Stimulated activated effector memory CD8-positive, alpha-beta T cell treated with anti-CD3 and anti-CD28 coated beads, Interleukin-12 subunit alpha, Interleukin-12 subunit beta, amount 100 ng/mL, for 72 hours (primary cell): Measurements from ENCODE around the gene DGCR8.

ENCODE experiments used
- ATAC-seq: fragments of 150-1000 bp; cut with Tn5 transposase; 2 replicates; pipeline ENCODE4 v1.10.0; 2021
- DNase-seq, 2 donors: peaks; one replicate each; pipeline ENCODE4 v3.0.0; 2021 to 2022; ENCODE audit warnings: low spot score in 2 of 2
- H3K27ac Mint-ChIP-seq: one replicate; pipeline ENCODE4 v1.8.0; 2022; ENCODE audit warnings: mild to moderate bottlenecking, mixed read lengths
- H3K36me3 Mint-ChIP-seq: one replicate; pipeline ENCODE4 v1.8.0; 2022; ENCODE audit warnings: mild to moderate bottlenecking, mixed read lengths
- H3K4me1 Mint-ChIP-seq: one replicate; pipeline ENCODE4 v1.8.0; 2022; ENCODE audit warnings: mixed read lengths
- H3K4me3 Mint-ChIP-seq: one replicate; pipeline ENCODE4 v1.8.0; 2022; ENCODE audit warnings: mild to moderate bottlenecking, mixed read lengths
- H3K9me3 Mint-ChIP-seq: one replicate; pipeline ENCODE4 v1.8.0; 2022; ENCODE audit warnings: mixed read lengths

The DGCR8 gene

GRCh38 chr22:20127318-20127868 is 47.4 kb downstream of the DGCR8 start:
- Mint-ChIP-seq H3K4me3 (no peak overlapping the region), H3K4me1 (peaks cover 34% of the 10 kb centered on the region), H3K9me3 (no peaks in the 10 kb centered on the region), H3K27ac (peak overlapping the region; percentile 34), H3K36me3 (peaks cover 71% of the 10 kb centered on the region)
- no peak for DNase-seq
- ATAC-seq, result no peak

GRCh38 chr22:20127869-20128618 is 48.0 kb downstream of the DGCR8 start:
- ATAC-seq (no peak), DNase-seq (no peak)
- Mint-ChIP-seq H3K4me3 (no peak overlapping the region), H3K4me1 (peaks cover 34% of the 10 kb centered on the region), H3K9me3 (no peaks in the 10 kb centered on the region), H3K36me3 (peaks cover 64% of the 10 kb centered on the region), H3K27ac (peak overlapping the region; percentile 34)

- H3K4me3 Mint-ChIP-seq, result no peak overlapping the region
- H3K9me3 Mint-ChIP-seq, result no peaks in the 10 kb centered on the region
- H3K36me3 Mint-ChIP-seq, result peaks cover 59% of the 10 kb centered on the region
- H3K27ac Mint-ChIP-seq, result no peak overlapping the region
- DNase-seq, result no peak
- H3K4me1 Mint-ChIP-seq, result peaks cover 31% of the 10 kb centered on the region
- ATAC-seq, result no peak
Observed at GRCh38 chr22:20128619-20128901, 48.5 kb downstream of the DGCR8 start.

- H3K9me3 Mint-ChIP-seq, result no peaks in the 10 kb centered on the region
- DNase-seq (no peak), ATAC-seq (peak; percentile 35)
- H3K36me3 Mint-ChIP-seq, result peaks cover 53% of the 10 kb centered on the region
- peak overlapping the region; percentile 32 for H3K27ac Mint-ChIP-seq
- peaks cover 31% of the 10 kb centered on the region for H3K4me1 Mint-ChIP-seq
- peak overlapping the region; percentile 15 for H3K4me3 Mint-ChIP-seq
Observed at GRCh38 chr22:20128902-20129746, 49.1 kb downstream of the DGCR8 start.

GRCh38 chr22:20129747-20130014 is 49.6 kb downstream of the DGCR8 start:
- Mint-ChIP-seq H3K9me3 (no peaks in the 10 kb centered on the region), H3K4me3 (peak overlapping the region; percentile 15), H3K4me1 (peaks cover 31% of the 10 kb centered on the region), H3K36me3 (peaks cover 48% of the 10 kb centered on the region), H3K27ac (no peak overlapping the region)
- ATAC-seq (no peak), DNase-seq (no peak)

DNA sequence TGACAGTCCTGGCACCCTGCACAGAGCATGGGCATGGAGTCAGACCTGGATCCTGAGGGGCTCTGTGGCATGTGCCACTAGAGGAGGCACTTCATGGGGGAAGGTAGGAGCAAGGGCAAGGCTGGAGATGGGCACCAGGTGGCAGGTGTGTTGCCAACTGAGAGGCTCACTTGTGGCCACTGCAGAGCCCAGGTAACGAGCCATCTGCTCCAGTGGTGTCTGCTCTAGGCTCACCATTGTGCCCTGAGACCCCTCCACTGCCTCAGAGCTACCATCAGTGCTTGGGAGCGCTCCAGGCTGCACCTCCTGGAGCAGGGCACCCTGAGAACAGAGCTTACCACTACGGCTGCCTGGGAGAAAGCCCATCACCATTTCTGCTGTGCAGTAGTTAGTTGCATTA is 50.3 kb downstream of the DGCR8 start:
- Mint-ChIP-seq H3K9me3 (no peaks in the 10 kb centered on the region), H3K36me3 (peaks cover 42% of the 10 kb centered on the region), H3K4me1 (peaks cover 29% of the 10 kb centered on the region), H3K4me3 (peak overlapping the region; percentile 41), H3K27ac (no peak overlapping the region)
- no peak for ATAC-seq
- DNase-seq, result no peak

DNA sequence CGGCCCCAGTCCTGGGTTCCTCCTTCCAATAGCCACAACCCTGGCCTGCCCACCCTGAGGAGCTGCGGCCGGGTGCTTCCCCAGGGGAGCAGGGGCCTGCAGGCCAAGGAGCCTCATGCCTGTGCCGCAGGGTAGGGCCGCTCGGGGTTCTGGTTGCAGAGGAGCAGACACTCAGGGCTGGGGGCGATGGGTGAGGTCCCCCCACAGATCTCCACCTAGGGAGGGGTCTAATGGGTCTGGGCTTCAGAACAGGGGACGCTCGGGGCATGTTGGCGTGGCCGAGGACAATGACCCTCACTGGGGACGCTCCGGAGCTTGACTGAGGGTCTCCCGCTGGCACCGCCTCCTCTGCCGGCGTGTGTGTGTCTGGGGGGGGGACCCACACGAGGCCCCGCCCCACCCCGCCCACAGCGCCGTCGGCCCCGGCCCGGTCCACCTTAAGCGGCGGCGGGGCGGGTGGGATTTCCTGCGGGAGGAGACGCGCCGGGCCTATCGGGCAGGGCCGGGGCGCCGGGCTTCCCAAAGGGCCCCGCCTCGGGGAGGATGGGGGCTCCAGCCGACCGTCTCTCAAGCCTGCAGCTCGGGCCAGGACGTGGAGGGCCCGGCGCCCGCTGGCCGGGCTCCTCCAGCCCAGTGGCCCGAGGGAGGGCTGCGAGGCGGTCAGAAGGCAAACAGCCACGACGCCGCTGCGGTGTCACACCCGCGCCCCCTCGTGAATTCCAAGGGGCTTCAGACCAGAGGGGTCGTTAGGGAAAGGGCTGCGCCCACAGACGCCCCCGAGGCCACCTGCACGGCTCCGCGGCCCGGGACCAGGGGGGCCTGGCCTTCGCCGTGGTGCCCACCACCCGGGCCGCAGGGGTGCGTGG is 50.9 kb downstream of the DGCR8 start:
- peak overlapping the region; percentile 41 for H3K4me3 Mint-ChIP-seq
- peaks cover 29% of the 10 kb centered on the region for H3K4me1 Mint-ChIP-seq
- peaks cover 35% of the 10 kb centered on the region for H3K36me3 Mint-ChIP-seq
- ATAC-seq, result peak; percentile 72
- no peak overlapping the region for H3K27ac Mint-ChIP-seq
- no peaks in the 10 kb centered on the region for H3K9me3 Mint-ChIP-seq
- peak; percentile 52 to 77 for DNase-seq

DNA sequence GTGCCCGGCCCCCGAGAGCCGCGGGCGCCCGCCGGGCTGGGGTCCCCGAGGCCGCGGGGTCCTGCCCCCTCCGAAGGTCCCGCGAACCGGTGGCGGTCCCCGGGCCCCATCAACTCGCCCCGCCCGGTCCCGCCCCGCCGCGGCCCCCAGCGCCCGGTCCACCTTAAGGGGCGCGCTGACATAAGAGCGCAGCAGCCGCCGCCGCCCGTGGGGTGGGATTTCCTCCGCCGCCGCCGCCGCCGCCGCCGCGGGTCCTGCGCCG is 51.5 kb downstream of the DGCR8 start, which contains the start of gene ZDHHC8:
ZDHHC8 (plus strand) TSS at position 208 of the 262 bp plus-strand sequence. CDS start 144 bp downstream, outside the sequence.
- Mint-ChIP-seq H3K4me3 (peak within 1 kb of the TSS; percentile 71), H3K9me3 (no peaks in the 10 kb centered on the region), H3K27ac (peak within 1 kb of the TSS; percentile 65), H3K36me3 (peaks cover 29% of the 10 kb centered on the region), H3K4me1 (peaks cover 35% of the 10 kb centered on the region)
- no peak for DNase-seq
- peak; percentile 70 for ATAC-seq

DNA sequence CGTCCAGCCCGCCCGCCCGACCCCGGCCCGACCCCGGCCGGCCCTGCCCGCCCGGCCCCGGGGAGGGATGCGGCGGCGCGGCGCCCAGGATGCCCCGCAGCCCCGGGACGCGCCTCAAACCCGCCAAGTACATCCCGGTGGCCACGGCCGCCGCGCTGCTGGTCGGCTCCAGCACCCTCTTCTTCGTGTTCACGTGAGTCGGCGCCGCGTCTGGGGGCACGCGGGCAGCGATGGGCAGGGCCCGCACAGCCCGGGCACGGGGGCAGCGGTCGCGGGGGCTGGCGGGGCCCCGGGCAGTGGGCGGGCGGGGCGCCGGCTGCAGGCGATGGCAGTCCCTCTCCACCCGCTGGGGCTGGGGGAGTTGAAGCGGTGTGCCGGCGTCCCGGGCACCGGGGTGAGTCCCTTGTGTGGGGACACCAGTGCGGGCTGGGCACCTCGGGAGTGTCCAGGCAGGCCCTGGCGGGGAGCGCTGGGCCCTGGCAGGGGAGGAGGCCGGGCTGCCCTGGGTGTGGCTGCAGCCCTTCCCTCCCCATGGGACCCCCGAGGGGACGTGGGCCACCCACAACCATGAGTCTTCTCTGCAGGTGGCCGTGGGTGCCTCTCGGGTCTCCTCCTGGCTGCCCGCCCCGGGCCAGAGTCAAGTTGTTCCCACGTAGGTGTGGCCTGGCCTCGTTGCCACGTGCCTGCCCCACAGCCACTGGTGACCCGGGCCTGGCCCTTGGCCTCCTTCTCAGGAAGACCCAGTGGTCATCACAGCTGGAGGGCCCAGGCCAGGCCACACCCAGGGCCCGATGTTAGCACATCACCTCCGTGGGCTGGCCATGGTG is 52.0 kb downstream of the DGCR8 start:
- H3K4me3 Mint-ChIP-seq, result peak overlapping the region; percentile 71

GRCh38 chr22:20132686-20133246 is 52.7 kb downstream of the DGCR8 start:
- ATAC-seq (no peak), DNase-seq (no peak)
- H3K27ac Mint-ChIP-seq, result peak overlapping the region; percentile 65
- H3K4me1 Mint-ChIP-seq, result peaks cover 41% of the 10 kb centered on the region
- peaks cover 17% of the 10 kb centered on the region for H3K36me3 Mint-ChIP-seq
- no peaks in the 10 kb centered on the region for H3K9me3 Mint-ChIP-seq
- H3K4me3 Mint-ChIP-seq, result peak overlapping the region; percentile 71

More for the DNA sequence above, 52.0 kb downstream of the DGCR8 start:
- Mint-ChIP-seq H3K9me3 (no peaks in the 10 kb centered on the region), H3K36me3 (peaks cover 24% of the 10 kb centered on the region), H3K4me1 (peaks cover 36% of the 10 kb centered on the region), H3K27ac (peak overlapping the region; percentile 65)
- DNase-seq, result peak in 1 of 2 donors; percentile 65
- ATAC-seq, result peak; percentile 1

DNA sequence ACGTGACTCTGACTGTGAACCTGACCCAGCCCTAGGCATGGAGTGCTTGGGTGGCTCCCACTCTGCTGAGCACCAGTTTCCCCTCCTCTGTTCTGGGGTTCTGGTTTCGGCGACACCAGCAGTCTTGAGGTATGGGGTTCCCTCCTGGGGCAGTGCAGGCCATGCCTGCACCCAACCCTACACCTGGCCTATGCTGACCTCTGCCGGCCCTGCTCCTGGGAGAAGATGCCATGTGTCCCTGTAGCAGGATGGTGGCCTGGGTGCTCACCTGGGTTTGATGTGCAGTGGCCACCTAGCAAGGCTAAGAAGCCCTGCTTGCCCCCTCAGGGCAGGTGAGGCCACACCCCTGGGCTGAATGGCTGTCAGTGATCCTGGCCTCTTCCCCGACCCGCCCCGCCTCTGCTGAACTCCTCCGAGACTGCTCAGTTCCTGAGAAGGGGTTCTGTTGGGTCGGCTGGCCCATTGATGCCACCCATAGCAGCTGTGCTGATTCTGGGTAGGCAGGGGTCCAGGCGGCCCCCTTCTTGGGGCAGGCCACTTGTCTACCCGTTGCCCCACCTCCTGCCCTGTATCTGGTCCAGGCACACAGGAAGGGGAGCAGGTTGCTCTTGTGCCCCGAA is 54.0 kb downstream of the DGCR8 start:
- no peak overlapping the region for H3K27ac Mint-ChIP-seq
- H3K36me3 Mint-ChIP-seq, result peaks cover 6% of the 10 kb centered on the region
- no peak for ATAC-seq
- peaks cover 47% of the 10 kb centered on the region for H3K4me1 Mint-ChIP-seq
- H3K4me3 Mint-ChIP-seq, result peak overlapping the region; percentile 71
- no peak for DNase-seq
- H3K9me3 Mint-ChIP-seq, result no peaks in the 10 kb centered on the region

- Mint-ChIP-seq H3K36me3 (peaks cover 6% of the 10 kb centered on the region), H3K4me3 (no peak overlapping the region), H3K27ac (no peak overlapping the region), H3K4me1 (peaks cover 48% of the 10 kb centered on the region), H3K9me3 (no peaks in the 10 kb centered on the region)
- ATAC-seq (no peak), DNase-seq (no peak)
Observed at GRCh38 chr22:20135265-20135664, 55.2 kb downstream of the DGCR8 start.

DNA sequence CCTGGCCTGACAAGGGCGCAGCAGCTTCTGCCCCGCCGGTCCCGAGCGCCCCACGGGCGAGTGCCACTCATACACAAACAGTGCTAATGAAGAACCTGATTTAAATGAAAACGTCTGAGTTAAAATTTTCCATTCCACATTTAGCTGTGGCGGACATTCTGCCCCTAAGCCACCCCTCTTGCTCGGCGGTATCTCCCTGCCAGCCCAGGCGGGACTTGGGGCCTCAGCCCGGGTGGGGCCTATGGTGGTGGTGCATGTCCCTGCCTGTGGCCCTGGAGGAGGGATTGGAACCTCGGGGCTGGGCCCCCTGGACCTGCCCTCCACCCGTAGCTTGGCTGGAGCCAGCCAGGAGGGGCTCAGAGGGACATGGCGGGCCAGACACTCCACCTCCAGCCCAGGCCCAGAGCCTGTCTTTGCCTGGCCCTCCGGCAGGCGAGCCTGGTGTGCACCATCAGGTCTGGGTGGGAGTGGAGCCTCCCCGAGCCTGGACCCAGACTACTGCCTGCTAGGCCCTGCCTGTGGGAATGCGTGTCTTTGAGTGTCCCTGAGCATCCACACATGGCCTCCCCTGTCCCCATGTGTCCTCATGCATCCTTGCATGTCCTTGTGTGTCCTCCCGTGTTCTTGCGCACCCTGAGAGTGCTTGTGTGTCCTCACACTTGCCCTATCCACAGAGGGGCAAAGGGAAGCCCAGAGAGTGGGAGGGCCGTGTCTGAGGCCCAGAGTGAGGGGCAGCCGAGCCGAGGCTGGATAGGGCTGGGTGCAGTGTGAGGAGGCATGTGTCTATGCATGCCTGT is 56.0 kb downstream of the DGCR8 start:
- DNase-seq, result no peak
- peaks cover 48% of the 10 kb centered on the region for H3K4me1 Mint-ChIP-seq
- no peaks in the 10 kb centered on the region for H3K9me3 Mint-ChIP-seq
- H3K36me3 Mint-ChIP-seq, result peaks cover 6% of the 10 kb centered on the region
- H3K4me3 Mint-ChIP-seq, result no peak overlapping the region
- ATAC-seq, result no peak
- H3K27ac Mint-ChIP-seq, result no peak overlapping the region

GRCh38 chr22:20136603-20136873 is 56.5 kb downstream of the DGCR8 start:
- H3K4me3 Mint-ChIP-seq, result no peak overlapping the region
- H3K4me1 Mint-ChIP-seq, result peaks cover 48% of the 10 kb centered on the region
- peak overlapping the region; percentile 34 for H3K27ac Mint-ChIP-seq
- ATAC-seq, result no peak
- H3K9me3 Mint-ChIP-seq, result no peaks in the 10 kb centered on the region
- DNase-seq, result no peak
- peaks cover 6% of the 10 kb centered on the region for H3K36me3 Mint-ChIP-seq
